NCI-H146 (cell line): Measurements from ENCODE around the gene DCST2.

Experiments
- DNase-seq: peaks from one replicate; lab custom pipeline; 2025; lab: John Stamatoyannopoulos, UW

The DCST2 gene

GRCh38 chr1:154975409-154976059 lies 58.0 kb downstream of the DCST2 start:
- peak; percentile 27 for DNase-seq

- peak; percentile 96 for DNase-seq
Measured at GRCh38 chr1:154974808-154975408, 58.7 kb downstream of the DCST2 start.

GRCh38 chr1:154974102-154974807 lies 59.3 kb downstream of the DCST2 start, which contains the start of gene CKS1B:
Gene CKS1B, plus strand, starts transcription at chr1:154974681. Its CDS starts 65 bp downstream, at chr1:154974746.
- peak; percentile 100 for DNase-seq

GRCh38 chr1:154973344-154974101 lies 60.1 kb downstream of the DCST2 start:
- peak; percentile 95 for DNase-seq

GRCh38 chr1:154972517-154973343 lies 60.9 kb downstream of the DCST2 start:
- DNase-seq, result no peak

GRCh38 chr1:154972213-154972516 lies 61.4 kb downstream of the DCST2 start:
- no peak for DNase-seq

- DNase-seq, result no peak
Measured at GRCh38 chr1:154971341-154971998, 62.1 kb downstream of the DCST2 start.

- no peak for DNase-seq
Measured at GRCh38 chr1:154970631-154971340, 62.8 kb downstream of the DCST2 start, which contains the start of gene SHC1. Gene SHC1, minus strand, starts transcription at chr1:154970747. Its CDS starts 221 bp downstream, at chr1:154970526.

GRCh38 chr1:154969860-154970452 lies 63.6 kb downstream of the DCST2 start:
- DNase-seq, result no peak

GRCh38 chr1:154969246-154969645 lies 64.3 kb downstream of the DCST2 start:
- DNase-seq, result no peak

- DNase-seq, result no peak
Measured at GRCh38 chr1:154968731-154969130, 64.8 kb downstream of the DCST2 start.
